HG03469 (cell line): Measurements from ENCODE around the gene C20orf204.

Experiments used
- ATAC-seq: cut with Tn5 transposase; IDR thresholded peaks from one replicate; pipeline ENCODE4 v1.9.1; 2021; ENCODE audit warnings: mild to moderate bottlenecking, moderate library complexity, moderate number of reproducible peaks; ENCODE audit not compliant: unreplicated experiment

The C20orf204 gene

GRCh38 chr20:64025826-64026412, 10.1 kb upstream of the C20orf204 start:
- no peak for ATAC-seq

GRCh38 chr20:64027981-64028685, 7.8 kb upstream of the C20orf204 start:
- ATAC-seq = no peak

GRCh38 chr20:64029293-64030117, 6.5 kb upstream of the C20orf204 start:
- ATAC-seq = no peak

GRCh38 chr20:64030371-64031134, 5.4 kb upstream of the C20orf204 start:
- no peak for ATAC-seq

- no peak for ATAC-seq
Observed at GRCh38 chr20:64031822-64032314, 4.1 kb upstream of the C20orf204 start.

- no peak for ATAC-seq
Observed at GRCh38 chr20:64032706-64033624, 3.0 kb upstream of the C20orf204 start.

- no peak for ATAC-seq
Observed at GRCh38 chr20:64033981-64034493, 1.9 kb upstream of the C20orf204 start.

GRCh38 chr20:64035066-64035932, 683 bp upstream of the C20orf204 start:
- ATAC-seq = no peak

- no peak for ATAC-seq
Observed at GRCh38 chr20:64036346-64037198, 590 bp downstream of the C20orf204 start.

GRCh38 chr20:64037199-64037497, 1.2 kb downstream of the C20orf204 start:
- ATAC-seq = no peak

- no peak for ATAC-seq
Observed at GRCh38 chr20:64037498-64038213, 1.7 kb downstream of the C20orf204 start.

- no peak for ATAC-seq
Observed at GRCh38 chr20:64038224-64038564, 2.2 kb downstream of the C20orf204 start.

GRCh38 chr20:64038565-64039292, 2.7 kb downstream of the C20orf204 start:
- ATAC-seq = peak; percentile 27

- ATAC-seq = no peak
Observed at GRCh38 chr20:64039293-64040160, 3.5 kb downstream of the C20orf204 start.

GRCh38 chr20:64040231-64041039, 4.5 kb downstream of the C20orf204 start:
- ATAC-seq = no peak
